HTR-8/SVneo (cell line): ENCODE measurements around the gene FOXC1.

Source experiments
- DNase-seq: peaks from one replicate; pipeline ENCODE4 v3.0.0; 2011; ENCODE audit warnings: low spot score, mixed read lengths; ENCODE audit not compliant: insufficient read length
- FAIRE-seq: peaks from 2 replicates; lab custom pipeline; 2011; peaks lifted over from hg19 to GRCh38; lab: Jason Lieb, UNC

FOXC1 gene

GRCh38 chr6:1609648-1610496, at the start of gene FOXC1:
FOXC1 (plus strand) TSS chr6:1609915; CDS start chr6:1610446, 531 bp downstream.
- FAIRE-seq (peak; percentile 46), DNase-seq (peak; percentile 93)

GRCh38 chr6:1560281-1561058, 49.2 kb upstream of the FOXC1 start:
- DNase-seq (no peak), FAIRE-seq (no peak)

- no peak for FAIRE-seq
Measured at GRCh38 chr6:1561355-1561754, 48.4 kb upstream of the FOXC1 start.

GRCh38 chr6:1562171-1562955, 47.4 kb upstream of the FOXC1 start:
- FAIRE-seq: no peak
- DNase-seq: no peak

More at GRCh38 chr6:1561355-1561754, 48.4 kb upstream of the FOXC1 start:
- no peak for DNase-seq

GRCh38 chr6:1569377-1569776, 40.3 kb upstream of the FOXC1 start:
- no peak for FAIRE-seq
- DNase-seq: no peak

GRCh38 chr6:1570848-1571247, 38.9 kb upstream of the FOXC1 start:
- no peak for FAIRE-seq
- DNase-seq: no peak

GRCh38 chr6:1572892-1573291, 36.8 kb upstream of the FOXC1 start:
- FAIRE-seq: no peak
- DNase-seq: no peak

GRCh38 chr6:1574083-1574761, 35.5 kb upstream of the FOXC1 start:
- DNase-seq (no peak), FAIRE-seq (no peak)

- FAIRE-seq: no peak
- DNase-seq: no peak
Measured at GRCh38 chr6:1574890-1575209, 34.9 kb upstream of the FOXC1 start.

GRCh38 chr6:1575210-1576041, 34.3 kb upstream of the FOXC1 start:
- FAIRE-seq: no peak
- no peak for DNase-seq

GRCh38 chr6:1576166-1576565, 33.5 kb upstream of the FOXC1 start:
- DNase-seq (no peak), FAIRE-seq (no peak)

GRCh38 chr6:1576711-1577110, 33.0 kb upstream of the FOXC1 start:
- DNase-seq: no peak
- no peak for FAIRE-seq

GRCh38 chr6:1577146-1577680, 32.5 kb upstream of the FOXC1 start:
- no peak for FAIRE-seq
- no peak for DNase-seq

GRCh38 chr6:1577896-1578745, 31.6 kb upstream of the FOXC1 start:
- FAIRE-seq (no peak), DNase-seq (no peak)

GRCh38 chr6:1579096-1579495, 30.6 kb upstream of the FOXC1 start:
- FAIRE-seq: no peak
- no peak for DNase-seq

GRCh38 chr6:1580109-1580508, 29.6 kb upstream of the FOXC1 start:
- no peak for FAIRE-seq

GRCh38 chr6:1580585-1580984, 29.1 kb upstream of the FOXC1 start:
- FAIRE-seq (no peak), DNase-seq (no peak)

More at GRCh38 chr6:1580109-1580508, 29.6 kb upstream of the FOXC1 start:
- DNase-seq: no peak
